Measurements from ENCODE around the gene CALML6. TPM values are rescaled to one million over a fixed set of nuclear protein-coding genes. Genes with fewer than 3 reads are reported as not detected.

CALML6 gene
- total and polyA plus RNA-seq, 2 experiments from 2014 or later, result 0.87 TPM; not detected in 1

- no peak for DNase-seq (ENCODE audit: low spot score)
- H3K9me3 Mint-ChIP-seq, result peaks cover 9% of the 10 kb centered on the region; the same call in 2 of the 3 replicates
- H3K79me2 ChIP-seq (replicated peaks; ENCODE audit: insufficient read depth), result no peaks in the 10 kb centered on the region
- TF ChIP-seq CREB1 (CRISPR knock-in tag; IDR thresholded peaks at IDR 0.05; ENCODE audit: low read depth) (no peak), ZNF114 (CRISPR knock-in tag; IDR thresholded peaks at IDR 0.05) (no peak), ZNF331 (CRISPR knock-in tag; IDR thresholded peaks at IDR 0.05; ENCODE audit: low read depth) (no peak), EZH2 (IDR thresholded peaks at IDR 0.05; ENCODE audit: low read depth, unreplicated experiment) (no peak), REST (IDR thresholded peaks at IDR 0.05; ENCODE audit: unreplicated experiment) (no peak), ZNF462 (CRISPR knock-in tag; IDR thresholded peaks at IDR 0.05) (no peak), STAT1 (IDR thresholded peaks at IDR 0.05; ENCODE audit: unreplicated experiment) (no peak), EZH2phosphoT487 (IDR thresholded peaks at IDR 0.05; ENCODE audit: unreplicated experiment) (no peak), JUNB (IDR thresholded peaks at IDR 0.05; ENCODE audit: unreplicated experiment) (no peak), CTCF (conservative IDR thresholded peaks at IDR 0.05; ENCODE audit: low read depth in 2 of 2) (no peak), NANOG (IDR thresholded peaks at IDR 0.05; ENCODE audit: borderline replicate concordance) (no peak), POLR2AphosphoS5 (IDR thresholded peaks at IDR 0.05; ENCODE audit: low read depth) (no peak), ETS1 (IDR thresholded peaks at IDR 0.05) (no peak)
- H3K36me3 ChIP-seq (ENCODE audit: insufficient read depth), result no peaks in the 10 kb centered on the region
- H3K27me3 Mint-ChIP-seq (ENCODE audit: insufficient read depth, low read depth, poor library complexity), result peaks cover 10% of the 10 kb centered on the region
- 0 out of 2 replicates have a peak, but pooled peaks cover 3% of the 10 kb centered on the region for H3K9me2 ChIP-seq (ENCODE audit: insufficient read depth)
- H3K27ac ChIP-seq (ENCODE audit: low read depth), result no peak overlapping the region
- H3K4me1 Mint-ChIP-seq, result no peaks in the 10 kb centered on the region; the same call in 2 of the 3 replicates
- no peaks in the 10 kb centered on the region for H3K27me3 ChIP-seq (ENCODE audit: insufficient read depth)
- H3F3A ChIP-seq (replicated peaks; ENCODE audit: low read depth), result 0 out of 2 replicates have a peak, but pooled peaks cover 7% of the 10 kb centered on the region
- ATAC-seq, result no peak
- H2AFZ ChIP-seq, result no peak overlapping the region
- H3K4me2 ChIP-seq, result no peak overlapping the region
- H3K27ac Mint-ChIP-seq, result no peak overlapping the region
- no peak overlapping the region for H3K4me3 Mint-ChIP-seq
- H3K4me1 ChIP-seq (ENCODE audit: insufficient read depth), result no peaks in the 10 kb centered on the region
- no peak overlapping the region for H3K4me3 ChIP-seq
- no peaks in the 10 kb centered on the region for H4K20me1 ChIP-seq (replicated peaks; ENCODE audit: insufficient read depth)
- H3K36me3 Mint-ChIP-seq (ENCODE audit: low read depth), result no peaks in the 10 kb centered on the region
These were observed 22.0 kb downstream of the CALML6 start for GRCh38 chr1:1937061-1937460.

Data from GM23338 (cell line).